AG04449 (cell line): ENCODE measurements around the gene RELA.

Experiments
- CTCF ChIA-PET: fragments of 350-600 bp; formaldehyde crosslinking; extraction: SDS; loops from one replicate; lab custom pipeline; 2021; ENCODE audit warnings: antibody characterized with exemption; lab: Yijun Ruan, JAX
- POLR2A ChIA-PET: fragments of 400-600, 350-600 bp; formaldehyde crosslinking; extraction: SDS; loops from one replicate; lab custom pipeline; 2020; ENCODE audit warnings: antibody characterized with exemption, inconsistent platforms; lab: Yijun Ruan, JAX
- DNase-seq: peaks from one replicate; pipeline ENCODE4 v3.0.0-alpha.2; 2010; ENCODE audit warnings: low read depth, low spot score
- H3K4me3 ChIP-seq: 2 replicates; pipeline ENCODE4 v1.5.1; 2011; ENCODE audit warnings: low read depth, mild to moderate bottlenecking, control low read depth, low read length
- TF ChIP-seq, protein P1 (sequence below): IDR thresholded peaks from one replicate; pipeline ENCODE4 v1.5.1; 2011; ENCODE audit warnings: mild to moderate bottlenecking, moderate library complexity, low read length, control low read depth, inconsistent platforms; ENCODE audit not compliant: insufficient read depth; ENCODE audit errors: missing control alignments

RELA gene

DNA sequence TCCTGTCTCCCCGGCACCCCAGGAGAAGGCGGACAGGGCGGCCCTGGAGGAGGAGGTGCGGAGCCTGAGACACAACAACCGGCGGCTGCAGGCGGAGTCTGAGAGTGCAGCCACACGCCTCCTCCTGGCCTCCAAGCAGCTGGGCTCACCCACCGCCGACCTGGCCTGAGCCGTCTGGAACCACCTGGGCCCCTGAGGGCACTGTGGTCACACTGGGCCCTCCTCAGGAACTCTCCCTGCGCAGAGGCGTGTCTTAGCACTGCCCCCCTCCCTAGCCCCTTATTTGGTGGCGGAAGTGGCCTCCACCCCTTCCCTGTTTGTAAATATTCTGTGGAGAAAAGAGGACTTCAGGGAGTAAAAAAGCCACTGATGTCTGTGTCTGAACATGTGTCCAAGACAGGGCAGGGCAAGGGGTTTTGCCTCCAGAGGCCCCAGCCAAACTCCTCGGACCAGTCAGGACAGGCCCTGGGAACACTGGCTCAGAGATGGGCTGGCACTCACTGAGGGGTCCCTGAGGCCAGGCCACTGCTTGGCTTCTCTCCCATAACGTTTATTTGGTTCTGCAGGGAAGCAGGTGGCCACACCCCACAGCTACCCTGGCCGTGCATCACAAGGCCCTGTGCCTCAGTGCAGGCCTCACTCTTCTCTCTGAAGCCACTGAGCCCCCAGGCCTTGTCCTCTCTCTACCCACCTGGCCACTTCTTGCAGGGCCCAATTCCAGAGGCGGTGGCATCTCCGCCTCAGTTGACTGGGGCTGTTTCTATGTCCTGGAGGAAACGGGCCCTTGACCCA, 12.0 kb downstream of the RELA start:
- TF ChIP-seq, protein P1, sequence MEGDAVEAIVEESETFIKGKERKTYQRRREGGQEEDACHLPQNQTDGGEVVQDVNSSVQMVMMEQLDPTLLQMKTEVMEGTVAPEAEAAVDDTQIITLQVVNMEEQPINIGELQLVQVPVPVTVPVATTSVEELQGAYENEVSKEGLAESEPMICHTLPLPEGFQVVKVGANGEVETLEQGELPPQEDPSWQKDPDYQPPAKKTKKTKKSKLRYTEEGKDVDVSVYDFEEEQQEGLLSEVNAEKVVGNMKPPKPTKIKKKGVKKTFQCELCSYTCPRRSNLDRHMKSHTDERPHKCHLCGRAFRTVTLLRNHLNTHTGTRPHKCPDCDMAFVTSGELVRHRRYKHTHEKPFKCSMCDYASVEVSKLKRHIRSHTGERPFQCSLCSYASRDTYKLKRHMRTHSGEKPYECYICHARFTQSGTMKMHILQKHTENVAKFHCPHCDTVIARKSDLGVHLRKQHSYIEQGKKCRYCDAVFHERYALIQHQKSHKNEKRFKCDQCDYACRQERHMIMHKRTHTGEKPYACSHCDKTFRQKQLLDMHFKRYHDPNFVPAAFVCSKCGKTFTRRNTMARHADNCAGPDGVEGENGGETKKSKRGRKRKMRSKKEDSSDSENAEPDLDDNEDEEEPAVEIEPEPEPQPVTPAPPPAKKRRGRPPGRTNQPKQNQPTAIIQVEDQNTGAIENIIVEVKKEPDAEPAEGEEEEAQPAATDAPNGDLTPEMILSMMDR = no peak
- ChIA-PET POLR2A (interaction anchor here (1.0 kb wide), 1 partner anchor 35 kb away, joined by 5 read pairs; the partner anchor contains the start of gene PCNX3), CTCF (interaction anchor here (2.0 kb wide), 1 partner anchor 12 kb away, joined by 7 read pairs; the partner anchor contains the start of gene SIPA1)
- no peak for DNase-seq
- H3K4me3 ChIP-seq = no peak overlapping the region

DNA sequence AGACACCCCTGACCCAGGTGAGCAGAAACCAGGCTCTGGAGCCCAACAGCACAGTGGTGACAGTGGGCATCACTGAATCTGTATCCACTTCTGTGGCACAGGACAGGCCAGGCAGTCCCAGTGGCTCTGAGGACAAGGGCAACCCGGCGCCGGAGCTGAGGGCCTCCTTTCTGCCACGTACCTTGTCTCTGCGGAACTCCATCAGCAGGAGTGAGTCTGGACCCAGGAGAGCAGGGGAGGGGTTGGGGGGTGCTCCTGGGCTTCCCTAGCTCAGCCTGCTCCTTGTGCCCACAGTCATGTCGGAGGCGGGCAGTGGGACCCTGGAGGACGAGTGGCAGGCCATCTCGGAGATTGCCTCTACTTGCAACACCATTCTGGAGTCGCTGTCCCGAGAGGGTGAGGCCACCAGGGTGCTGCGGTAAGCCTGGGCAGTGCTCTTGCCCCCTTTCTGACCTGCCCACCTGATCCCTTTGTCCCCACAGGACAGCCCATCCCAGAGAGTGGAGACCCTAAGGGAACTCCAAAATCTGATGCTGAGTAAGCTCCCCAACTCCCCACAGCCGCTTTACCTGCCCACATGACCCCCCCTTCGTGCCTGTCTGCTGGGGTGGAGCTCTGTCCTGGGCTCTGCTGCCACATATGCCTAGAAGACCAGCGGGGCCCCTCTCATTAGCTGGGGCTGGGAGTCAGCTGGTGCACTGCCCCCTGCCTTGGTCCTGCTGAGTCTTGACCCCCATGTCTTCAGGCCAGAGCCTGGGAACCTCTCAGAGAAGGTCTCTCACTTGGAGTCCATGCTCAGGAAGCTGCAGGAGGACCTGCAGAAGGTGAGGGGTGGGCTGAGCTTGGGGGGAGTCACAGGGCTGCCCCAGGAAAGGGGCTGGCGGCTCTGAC, 12.8 kb downstream of the RELA start:
- ChIA-PET POLR2A (interaction anchor here (0.6 to 1.0 kb wide), 2 partner anchors 9 to 34 kb away, joined by 3 to 5 read pairs; partner anchors contain the start of gene PCNX3), CTCF (interaction anchor here (1.6 kb wide), 1 partner anchor 9 kb away, joined by 5 read pairs; no protein-coding TSS in a partner anchor)
- H3K4me3 ChIP-seq = no peak overlapping the region
- TF ChIP-seq, protein P1 = no peak
- no peak for DNase-seq

DNA sequence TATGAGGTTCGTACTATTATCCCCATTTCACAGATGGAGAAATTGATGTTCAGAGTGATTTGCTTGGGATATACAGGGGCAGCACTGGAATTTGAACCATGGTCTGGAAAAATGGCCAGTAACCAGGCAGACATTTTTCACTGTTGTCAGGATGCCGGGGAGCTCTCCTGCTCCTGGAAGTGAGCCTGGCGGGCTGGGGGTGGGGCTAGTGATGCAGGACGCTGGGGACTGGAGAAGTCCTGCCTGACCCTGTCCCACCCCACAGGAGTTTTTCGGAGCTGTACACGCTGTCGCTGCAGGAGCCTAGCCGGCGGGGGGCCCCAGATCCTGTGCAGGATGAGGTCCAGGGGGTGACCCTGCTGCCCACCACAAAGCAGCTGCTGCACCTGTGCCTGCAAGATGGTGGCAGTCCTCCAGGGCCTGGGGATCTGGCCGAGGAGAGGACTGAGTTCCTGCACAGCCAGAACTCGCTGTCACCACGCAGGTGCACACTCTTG, 13.7 kb downstream of the RELA start:
- TF ChIP-seq, protein P1 = no peak
- ChIA-PET CTCF (interaction anchor here (0.9 to 1.6 kb wide), 2 partner anchors 8 to 10 kb away, joined by 3 to 5 read pairs; no protein-coding TSS in a partner anchor), POLR2A (interaction anchor here (0.6 kb wide), 1 partner anchor 10 kb away, joined by 3 read pairs; no protein-coding TSS in a partner anchor)
- no peak for DNase-seq
- no peak overlapping the region for H3K4me3 ChIP-seq

DNA sequence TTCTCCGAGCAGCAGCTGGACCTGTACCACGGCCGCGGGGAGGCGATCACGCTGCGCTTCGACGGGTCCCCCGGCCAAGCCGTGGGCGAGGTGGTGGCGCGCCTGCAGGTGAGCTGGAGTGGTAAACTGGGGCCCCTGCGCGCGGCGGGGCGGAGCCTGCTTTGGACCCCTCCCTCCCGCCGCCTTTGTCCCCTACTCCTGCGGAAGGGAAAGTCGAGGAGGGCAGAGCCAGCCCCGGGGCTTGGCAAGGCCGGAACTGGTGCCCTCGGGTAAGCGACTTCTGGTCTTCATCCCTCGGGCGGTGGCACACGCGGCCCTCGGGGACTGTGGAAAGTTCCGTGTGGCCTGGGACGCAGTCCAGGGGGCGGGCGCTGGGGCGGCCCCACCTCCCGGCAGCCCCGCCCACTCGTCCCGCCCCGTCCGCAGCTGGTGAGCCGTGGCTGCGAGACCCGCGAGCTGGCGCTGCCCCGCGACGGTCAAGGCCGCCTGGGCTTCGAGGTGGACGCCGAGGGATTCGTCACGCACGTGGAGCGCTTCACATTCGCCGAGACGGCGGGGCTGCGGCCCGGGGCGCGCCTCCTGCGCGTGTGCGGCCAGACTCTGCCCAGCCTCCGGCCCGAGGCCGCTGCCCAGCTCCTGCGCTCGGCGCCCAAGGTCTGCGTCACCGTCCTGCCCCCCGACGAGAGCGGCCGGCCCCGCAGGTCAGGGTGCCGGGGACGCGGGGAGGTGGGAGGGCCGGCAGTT, 15.6 kb downstream of the RELA start:
- no peak for DNase-seq
- peak overlapping the region; percentile 27 for H3K4me3 ChIP-seq
- ChIA-PET POLR2A (no interaction called here), CTCF (no interaction called here)
- TF ChIP-seq, protein P1 = no peak

DNA sequence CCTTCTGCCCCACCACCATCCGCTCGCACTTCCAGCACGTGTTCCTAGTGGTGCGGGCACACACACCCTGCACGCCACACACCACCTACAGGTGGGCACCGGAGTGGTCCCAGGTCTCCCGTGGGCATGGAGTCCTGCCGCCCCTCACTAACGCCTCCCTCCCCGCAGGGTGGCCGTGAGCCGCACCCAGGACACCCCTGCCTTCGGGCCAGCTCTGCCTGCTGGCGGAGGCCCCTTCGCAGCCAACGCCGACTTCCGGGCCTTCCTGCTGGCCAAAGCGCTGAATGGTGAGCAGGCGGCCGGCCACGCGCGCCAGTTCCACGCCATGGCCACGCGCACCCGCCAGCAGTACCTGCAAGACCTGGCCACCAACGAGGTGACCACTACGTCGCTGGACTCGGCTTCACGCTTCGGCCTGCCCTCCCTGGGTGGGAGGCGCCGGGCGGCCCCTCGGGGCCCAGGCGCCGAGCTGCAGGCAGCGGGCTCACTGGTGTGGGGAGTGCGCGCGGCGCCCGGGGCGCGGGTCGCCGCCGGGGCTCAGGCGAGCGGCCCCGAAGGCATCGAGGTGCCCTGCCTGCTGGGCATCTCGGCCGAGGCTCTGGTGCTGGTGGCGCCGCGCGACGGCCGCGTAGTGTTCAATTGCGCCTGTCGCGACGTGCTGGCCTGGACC, 16.3 kb downstream of the RELA start:
- ChIA-PET CTCF (no interaction called here), POLR2A (interaction anchor here (1.1 kb wide), 1 partner anchor 11 kb away, joined by 3 read pairs; no protein-coding TSS in a partner anchor)
- no peak for DNase-seq
- H3K4me3 ChIP-seq = no peak overlapping the region
- TF ChIP-seq, protein P1 = no peak
